Stimulated activated CD8-positive, alpha-beta memory T cell treated with anti-CD3 and anti-CD28 coated beads, Interleukin-2, amount 100 ng/mL, for 1 hour (primary cell): ENCODE results near the gene IGLL5.

Experiments used
- DNase-seq, 2 donors: peaks; one replicate each; pipeline ENCODE4 v3.0.0-alpha.2; 2020; ENCODE audit warnings: low read depth in 2 of 2

Gene IGLL5

GRCh38 chr22:22887621-22888503 lies at the start of gene IGLL5:
TSS of gene IGLL5 (plus strand) at chr22:22887816. CDS start at chr22:22888054, 238 bp downstream.
- DNase-seq = no peak

DNA sequence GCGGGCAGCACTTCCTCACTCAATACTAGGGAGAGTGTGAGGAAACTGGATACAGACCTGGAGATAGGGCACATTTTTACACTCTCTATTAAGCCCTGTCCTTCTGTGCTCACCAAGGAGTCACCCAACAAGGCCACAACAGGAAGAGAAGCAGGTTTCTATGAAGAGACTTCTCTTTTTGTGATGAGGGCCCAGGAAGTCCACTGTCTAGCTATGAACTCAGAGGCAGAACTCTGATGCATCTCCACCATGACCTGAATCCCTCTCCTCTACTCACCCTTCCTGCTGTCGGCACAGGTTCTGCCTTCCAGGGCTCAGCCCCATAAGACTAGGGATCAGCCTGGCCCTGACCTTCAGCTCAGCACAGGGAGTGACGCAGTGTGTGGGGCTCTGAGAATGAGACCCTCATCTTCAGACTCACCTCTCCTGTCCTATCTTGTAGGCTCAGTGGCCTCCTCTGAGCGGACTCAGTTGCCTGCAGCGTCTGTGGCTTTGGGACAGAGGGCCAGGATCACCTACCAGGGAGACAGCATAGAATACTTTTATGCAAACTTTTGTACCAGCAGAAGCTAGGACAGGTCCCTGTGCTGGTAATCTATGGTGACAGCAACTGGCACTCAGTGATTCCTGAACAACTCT lies 49.3 kb upstream of the IGLL5 start:
- no peak for DNase-seq

- DNase-seq = no peak
These were observed 47.9 kb upstream of the IGLL5 start for GRCh38 chr22:22839570-22840314.

- no peak for DNase-seq
These were observed 46.8 kb upstream of the IGLL5 start for GRCh38 chr22:22840780-22841179.

DNA sequence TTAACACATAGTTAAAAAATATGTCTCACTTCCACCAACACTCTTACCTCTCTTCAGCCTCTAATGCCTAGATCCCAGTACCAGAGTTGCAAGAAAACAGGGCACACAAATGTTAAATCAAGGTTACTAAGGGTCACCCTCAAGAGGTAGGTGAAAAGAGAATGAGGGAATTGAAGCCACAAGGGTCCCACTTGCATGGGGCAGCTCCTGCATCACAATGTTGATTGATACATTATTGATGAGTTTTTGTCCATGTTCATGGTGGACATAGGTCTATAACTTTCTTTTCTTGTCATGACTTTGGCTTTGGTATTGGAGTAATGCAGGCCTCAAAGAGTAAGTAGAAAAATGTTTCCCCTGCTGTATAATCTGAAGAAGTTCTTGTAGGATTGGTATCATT lies 46.0 kb upstream of the IGLL5 start:
- DNase-seq = no peak

DNA sequence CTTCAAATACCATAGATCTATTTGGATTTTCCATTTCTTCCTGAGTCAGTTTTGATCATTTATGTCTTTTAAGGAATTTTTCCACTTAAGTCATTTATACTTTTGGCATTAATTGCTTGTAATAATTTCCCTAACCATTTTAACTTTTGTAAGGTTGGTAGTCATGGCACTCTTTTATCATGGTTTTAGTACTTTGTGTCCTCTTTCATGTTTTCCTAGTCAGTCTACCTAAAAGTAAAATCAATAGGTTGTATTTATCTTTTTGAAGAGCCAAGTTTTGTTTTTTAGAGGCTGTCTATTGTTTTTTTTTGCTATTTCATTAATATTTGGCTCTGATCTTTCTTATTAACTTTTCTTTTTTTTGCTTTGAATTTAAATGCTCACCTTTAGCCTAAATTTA lies 45.5 kb upstream of the IGLL5 start:
- no peak for DNase-seq

DNA sequence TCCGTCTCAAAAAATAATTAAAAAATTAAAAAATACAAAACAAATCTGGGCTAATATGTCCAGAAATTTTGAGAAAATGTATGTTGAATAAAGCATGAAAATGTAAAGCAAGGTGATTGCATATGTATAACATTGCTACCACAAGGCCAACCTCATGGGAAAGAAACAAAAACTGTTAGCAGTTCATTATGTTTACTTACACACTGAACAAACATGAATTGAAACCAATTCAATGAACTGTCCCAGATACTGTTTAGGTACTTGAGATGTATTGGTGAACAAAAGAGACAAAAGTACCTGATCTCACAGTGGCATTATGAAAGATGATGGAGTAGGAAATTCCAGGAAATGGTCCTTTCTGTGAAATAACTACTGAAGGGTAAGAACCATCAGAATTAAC lies 43.8 kb upstream of the IGLL5 start:
- no peak for DNase-seq

DNA sequence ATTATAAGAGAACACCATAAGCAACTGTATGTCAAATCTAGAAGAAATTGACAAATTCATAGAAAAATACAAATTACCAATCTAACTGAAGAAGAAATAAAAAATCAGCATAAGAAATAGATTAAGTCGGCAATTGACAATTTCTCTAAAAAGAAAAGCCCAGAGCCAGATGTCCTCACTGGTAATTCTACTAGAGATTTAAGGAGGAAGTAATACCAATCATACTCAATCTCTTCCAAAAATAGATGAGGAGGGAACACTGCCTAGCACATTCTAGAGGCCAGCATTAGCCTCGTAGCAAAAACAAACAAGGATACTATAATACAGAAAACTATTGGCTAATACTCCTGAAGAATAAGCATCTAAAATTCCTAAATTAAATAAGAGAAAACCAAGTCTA lies 40.4 kb upstream of the IGLL5 start:
- no peak for DNase-seq

DNA sequence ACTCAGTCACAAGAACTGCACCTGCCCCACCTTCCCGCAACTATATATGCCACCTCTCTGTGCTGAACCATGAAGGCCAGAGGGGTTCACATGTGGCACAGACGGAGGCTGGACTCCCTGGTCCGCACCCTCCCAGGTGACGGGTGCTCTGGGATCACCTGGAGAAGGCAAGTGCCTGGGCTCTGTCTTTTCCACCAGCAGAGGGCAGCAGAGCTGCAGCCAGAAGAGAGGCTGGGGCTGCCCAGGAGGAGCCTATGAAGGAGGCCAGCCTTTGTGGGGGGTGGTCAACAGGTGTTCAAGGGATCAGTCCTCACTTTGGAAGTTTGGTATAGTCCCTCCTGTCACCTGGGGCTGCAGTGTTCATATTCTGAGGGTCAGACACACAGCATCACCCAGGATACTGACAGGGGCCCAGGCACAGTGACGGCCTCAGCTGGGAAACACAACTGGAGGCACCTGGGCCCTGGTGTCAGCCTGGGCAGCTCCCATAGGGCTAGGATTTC lies 39.2 kb upstream of the IGLL5 start:
- peak; percentile 39 to 46 for DNase-seq

GRCh38 chr22:22849640-22850610 lies 37.7 kb upstream of the IGLL5 start:
- no peak for DNase-seq

DNA sequence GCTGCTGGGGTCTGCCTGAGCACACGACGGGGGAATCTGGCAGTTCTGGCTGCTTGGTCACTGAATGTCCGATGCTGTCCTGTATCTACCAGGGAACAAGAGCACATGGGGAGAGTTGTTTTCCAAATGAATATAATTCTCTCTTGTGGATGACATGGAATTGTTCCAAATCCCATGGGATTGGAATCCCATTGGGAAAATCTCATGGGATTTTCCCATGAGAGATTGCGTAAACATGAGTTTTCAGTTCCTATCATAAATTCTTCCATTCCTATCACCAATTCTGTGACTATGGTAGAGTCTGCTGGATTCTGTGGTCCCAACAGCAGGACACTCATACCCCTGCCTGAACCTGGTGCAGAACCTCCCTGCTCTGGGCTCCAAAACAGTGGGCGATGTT lies 35.6 kb upstream of the IGLL5 start:
- no peak for DNase-seq

- DNase-seq = no peak
These were observed 33.9 kb upstream of the IGLL5 start for GRCh38 chr22:22853713-22854112.

GRCh38 chr22:22854466-22854865 lies 33.1 kb upstream of the IGLL5 start:
- DNase-seq = no peak

GRCh38 chr22:22855085-22855484 lies 32.5 kb upstream of the IGLL5 start:
- no peak for DNase-seq

DNA sequence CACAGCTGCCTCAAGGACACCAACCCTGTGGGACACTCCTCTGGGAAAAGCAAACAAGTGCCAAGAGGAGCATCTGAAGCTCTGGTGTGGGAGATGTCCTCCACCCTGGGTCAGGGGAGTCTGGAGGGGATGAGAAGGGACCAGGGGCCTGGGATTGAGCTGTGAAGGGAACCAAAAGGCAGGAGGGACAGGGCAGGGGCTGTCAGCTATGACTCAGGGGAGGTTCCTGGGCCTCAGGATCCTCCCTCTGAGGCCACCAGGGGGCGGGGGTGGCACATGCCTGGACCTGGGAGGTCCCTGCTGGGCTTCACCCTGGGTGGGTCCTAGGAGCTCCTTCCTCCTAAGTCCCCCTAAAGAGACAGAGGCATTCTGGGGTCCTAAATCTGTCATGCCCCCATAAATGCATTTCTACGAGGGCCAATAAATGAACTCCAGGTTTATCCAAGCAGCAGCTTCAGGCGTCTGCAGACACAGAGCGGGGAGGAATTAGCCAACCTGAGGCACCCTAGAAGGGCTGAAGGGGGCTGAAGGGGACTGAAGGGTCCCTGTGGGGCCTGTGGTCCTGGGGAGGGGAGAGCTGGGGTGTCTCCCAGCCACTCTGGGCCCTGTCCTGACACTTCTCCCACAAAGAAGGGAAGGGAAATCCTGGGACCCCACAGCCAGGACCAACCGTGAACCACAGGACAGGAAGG lies 31.9 kb upstream of the IGLL5 start:
- DNase-seq = peak in 1 of 2 donors; percentile 16

- no peak for DNase-seq
These were observed 31.3 kb upstream of the IGLL5 start for GRCh38 chr22:22856364-22856763.

DNA sequence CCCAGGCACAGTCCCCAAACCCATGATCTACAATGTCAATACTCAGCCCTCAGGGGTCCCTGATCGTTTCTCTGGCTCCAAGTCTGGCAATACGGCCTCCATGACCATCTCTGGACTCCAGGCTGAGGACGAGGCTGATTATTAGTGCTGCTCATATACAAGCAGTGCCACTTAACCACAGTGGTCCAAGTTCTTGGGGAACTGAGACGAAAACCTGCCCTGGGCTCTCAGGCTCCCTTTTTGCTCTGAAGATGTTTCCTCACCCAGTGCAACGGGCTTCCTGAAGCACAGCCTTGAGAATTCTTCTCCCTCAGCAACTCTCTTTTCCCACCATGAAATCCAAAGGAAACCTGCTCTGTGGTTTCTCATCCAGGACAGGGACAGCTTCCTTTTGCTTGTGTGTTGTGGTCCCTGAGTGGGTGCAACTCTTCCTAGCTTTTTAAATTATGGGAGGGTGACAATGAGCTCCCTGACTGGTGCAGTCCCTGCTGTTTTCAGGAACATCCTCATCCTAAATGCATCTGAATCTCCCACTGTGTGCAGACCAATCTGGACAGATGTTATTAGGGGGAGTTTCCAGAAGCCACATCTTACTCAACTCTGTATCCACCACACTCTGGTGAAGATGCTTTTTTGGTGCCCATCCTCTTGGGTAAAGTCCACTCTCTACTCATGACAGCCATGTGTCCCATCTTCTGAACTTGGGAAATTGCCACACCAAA lies 30.6 kb upstream of the IGLL5 start:
- no peak for DNase-seq

GRCh38 chr22:22857607-22858558 lies 29.7 kb upstream of the IGLL5 start:
- DNase-seq = no peak

DNA sequence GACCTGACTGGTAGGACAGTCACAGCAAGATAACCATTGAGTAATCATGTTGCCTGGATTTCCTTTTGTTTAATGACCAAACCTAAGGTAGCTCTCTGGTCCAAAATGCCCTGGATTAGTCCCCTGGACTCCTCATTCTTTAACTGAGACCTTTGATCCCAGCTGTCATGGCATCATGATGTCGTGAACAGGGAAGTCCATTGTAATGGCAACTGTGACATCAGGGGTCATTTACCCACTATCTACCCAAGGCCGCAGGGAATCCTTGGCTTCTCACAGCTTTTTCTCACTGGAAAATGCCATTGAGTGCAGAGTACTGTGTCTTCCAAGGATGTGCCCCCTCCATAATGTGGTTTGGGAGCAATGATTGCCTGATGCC lies 29.1 kb upstream of the IGLL5 start:
- DNase-seq = no peak
